SK-N-SH (cell line): Measurements from ENCODE around the gene AFAP1L2. TPM values are rescaled to one million over a fixed set of nuclear protein-coding genes. Genes with fewer than 3 reads are reported as not detected.

Experiments used
- CTCF ChIA-PET: fragments of 300-600, 350-600 bp; formaldehyde crosslinking; extraction: SDS; loops from one replicate; lab custom pipeline; 2021; lab: Yijun Ruan, JAX
- POLR2A ChIA-PET: fragments of 350-600 bp; sonication (Branson Sonifier 250); formaldehyde crosslinking; extraction: SDS; loops from one replicate; lab custom pipeline; 2020; ENCODE audit warnings: antibody characterized with exemption, inconsistent platforms; lab: Yijun Ruan, JAX
- DNase-seq: peaks from one replicate; pipeline ENCODE4 v3.0.0; 2012
- H2AFZ ChIP-seq: fragments of 200-600 bp; sonication (generic); 2 replicates; pipeline ENCODE4 v1.8.1; 2016; ENCODE audit warnings: antibody characterized with exemption, mild to moderate bottlenecking, low read depth
- H3F3A ChIP-seq: fragments of 200-600 bp; sonication (generic); replicated peaks from 2 replicates; pipeline ENCODE3; 2016; ENCODE audit warnings: antibody characterized with exemption, mild to moderate bottlenecking; ENCODE audit not compliant: insufficient read depth
- H3K27ac ChIP-seq, 2 experiments: fragments of 200-500 bp in 1 of 2; fragments of 200-600 bp in 1 of 2; sonication (Bioruptor generic) in 1 of 2; sonication (generic), shearing (Covaris generic) in 1 of 2; 2 replicates each; pipeline versions ENCODE4 v1.5.1 to v1.6.1; 2014 to 2016; ENCODE audit warnings: low read depth in 2 of 2, inconsistent platforms in 1 of 2, low read length in 1 of 2, mild to moderate bottlenecking in 1 of 2, mixed read lengths in 1 of 2
- H3K27me3 ChIP-seq: fragments of 200-600 bp; sonication (generic), shearing (Covaris generic); 2 replicates; pipeline ENCODE4 v1.6.1; 2016; ENCODE audit warnings: mixed run types; ENCODE audit not compliant: insufficient read depth
- H3K36me3 ChIP-seq, 2 experiments: fragments of 200-500 bp in 1 of 2; fragments of 200-600 bp in 1 of 2; sonication (Bioruptor generic) in 1 of 2; sonication (generic) in 1 of 2; replicated peaks in 1 of 2; 2 replicates each; pipeline versions ENCODE3 to v1.5.1; 2014 to 2016; ENCODE audit warnings: low read length in 1 of 2, mild to moderate bottlenecking in 1 of 2; ENCODE audit not compliant: insufficient read depth in 2 of 2, control insufficient read depth in 1 of 2
- H3K4me1 ChIP-seq, 2 experiments: fragments of 200-500 bp in 1 of 2; fragments of 200-600 bp in 1 of 2; sonication (Bioruptor generic) in 1 of 2; sonication (generic), shearing (Covaris generic) in 1 of 2; 2 replicates each; pipeline versions ENCODE4 v1.5.1 to v1.6.1; 2014 to 2016; ENCODE audit warnings: low read depth in 1 of 2, low read length in 1 of 2, mixed run types in 1 of 2; ENCODE audit not compliant: insufficient read depth in 2 of 2, control insufficient read depth in 1 of 2
- H3K4me2 ChIP-seq: fragments of 200-600 bp; sonication (generic), shearing (Covaris generic); 2 replicates; pipeline ENCODE4 v1.6.1; 2017; ENCODE audit warnings: mixed run types
- H3K4me3 ChIP-seq, 2 experiments: fragments of 200-500 bp in 1 of 2; fragments of 200-600 bp in 1 of 2; sonication (Bioruptor generic) in 1 of 2; sonication (generic), shearing (Covaris generic) in 1 of 2; 2 replicates each; pipeline versions ENCODE4 v1.5.1 to v1.8.1; 2014 to 2016; ENCODE audit warnings: low read depth in 2 of 2, inconsistent platforms in 1 of 2, low read length in 1 of 2, mild to moderate bottlenecking in 1 of 2, mixed read lengths in 1 of 2, moderate library complexity in 1 of 2
- H3K79me2 ChIP-seq: fragments of 200-600 bp; sonication (generic); 2 replicates; pipeline ENCODE4 v1.8.1; 2017; ENCODE audit warnings: mild to moderate bottlenecking; ENCODE audit not compliant: insufficient read depth
- H3K9ac ChIP-seq: fragments of 200-600 bp; sonication (generic); 2 replicates; pipeline ENCODE4 v1.6.1; 2017; ENCODE audit warnings: mixed run types
- H3K9me2 ChIP-seq: fragments of 200-600 bp; sonication (generic); 2 replicates; pipeline ENCODE4 v1.6.1; 2017; ENCODE audit warnings: mixed run types
- H3K9me3 ChIP-seq: fragments of 200-600 bp; sonication (generic); 2 replicates; pipeline ENCODE4 v1.6.1; 2017; ENCODE audit warnings: mixed run types, mild to moderate bottlenecking, moderate library complexity
- H4K20me1 ChIP-seq: fragments of 200-600 bp; sonication (generic); 2 replicates; pipeline ENCODE4 v1.6.1; 2017; ENCODE audit warnings: mild to moderate bottlenecking, mixed run types; ENCODE audit not compliant: insufficient read depth
- CHD2 ChIP-seq: fragments of 150-350 bp; IDR thresholded peaks from 2 replicates; pipeline ENCODE4 v1.6.1; 2018; ENCODE audit warnings: low read length; ENCODE audit not compliant: partially characterized antibody
- ELF1 ChIP-seq: IDR thresholded peaks from 2 replicates; pipeline ENCODE4 v1.4.0; 2012
- EP300 ChIP-seq, 2 experiments: IDR thresholded peaks; 2 replicates each; pipeline versions ENCODE4 v1.4.0 to v1.6.1; 2012; ENCODE audit warnings: borderline replicate concordance in 1 of 2, low read depth in 1 of 2, low read length in 1 of 2
- FOSL2 ChIP-seq: IDR thresholded peaks from 2 replicates; pipeline ENCODE4 v1.4.0; 2012; ENCODE audit warnings: low read depth, mild to moderate bottlenecking, moderate library complexity, borderline replicate concordance
- FOXJ3 ChIP-seq: sonication (generic); formaldehyde crosslinking; IDR thresholded peaks from 2 replicates; pipeline ENCODE4 v1.5.1; 2020; ENCODE audit warnings: mild to moderate bottlenecking, missing genetic modification reagents
- GABPA ChIP-seq: IDR thresholded peaks from 2 replicates; pipeline ENCODE4 v1.4.0; 2012; ENCODE audit warnings: low read depth, mild to moderate bottlenecking
- GATA2 ChIP-seq: sonication (generic); formaldehyde crosslinking; IDR thresholded peaks from 2 replicates; pipeline ENCODE4 v1.5.0; 2020; ENCODE audit warnings: mild to moderate bottlenecking, missing genetic modification reagents
- JUND ChIP-seq: IDR thresholded peaks from 2 replicates; pipeline ENCODE4 v1.4.0; 2012
- POLR2AphosphoS5 ChIP-seq: IDR thresholded peaks from 2 replicates; pipeline ENCODE4 v1.6.1; 2012; ENCODE audit warnings: low read depth, low read length
- RAD21 ChIP-seq: IDR thresholded peaks from 2 replicates; pipeline ENCODE4 v1.6.1; 2012; ENCODE audit warnings: mild to moderate bottlenecking, low read length
- RFX5 ChIP-seq: IDR thresholded peaks from 2 replicates; pipeline ENCODE4 v1.6.1; 2012; ENCODE audit warnings: mild to moderate bottlenecking, improper control_type of control experiment, low read length
- SIN3A ChIP-seq: IDR thresholded peaks from 2 replicates; pipeline ENCODE4 v1.6.1; 2012; ENCODE audit warnings: low read depth, mild to moderate bottlenecking, low read length, moderate library complexity, borderline replicate concordance
- TAF1 ChIP-seq: IDR thresholded peaks from 2 replicates; pipeline ENCODE4 v1.6.1; 2012; ENCODE audit warnings: low read depth, mild to moderate bottlenecking, low read length, moderate library complexity, borderline replicate concordance
- YY1 ChIP-seq: IDR thresholded peaks from 2 replicates; pipeline ENCODE4 v1.4.0; 2012; ENCODE audit warnings: low read depth, mild to moderate bottlenecking
- WGBS: methylation state at CpG from one replicate; pipeline ENCODE4 v1.1.6; 2017; ENCODE audit warnings: low lambda C conversion rate; 5-methylcytosine and 5-hydroxymethylcytosine counted together
- polyA plus RNA-seq, 3 experiments: library from polyadenylated mRNA; depleted of rRNA; stranded (reverse); fragments of >200 nt; gene quantifications; 2 replicates each; pipeline ENCODE4 v1.2.3, GENCODE V29; 2012
- TF ChIP-seq, protein P1 (sequence below): fragments of 150-350 bp; IDR thresholded peaks from 2 replicates; pipeline ENCODE4 v1.6.1; 2016; ENCODE audit warnings: mild to moderate bottlenecking, low read depth, low read length
- TF ChIP-seq, protein P2 (sequence below): fragments of 200-600 bp; sonication (generic); IDR thresholded peaks from 2 replicates; pipeline ENCODE4 v1.6.1; 2017; ENCODE audit warnings: antibody characterized with exemption, mild to moderate bottlenecking, moderate library complexity
- TF ChIP-seq, protein P3 (sequence below): IDR thresholded peaks from 2 replicates; pipeline ENCODE4 v1.4.0; 2012; ENCODE audit warnings: low read depth
- TF ChIP-seq, protein P4 (sequence below): IDR thresholded peaks from 2 replicates; pipeline ENCODE4 v1.6.1; 2012; ENCODE audit warnings: mild to moderate bottlenecking, low read depth, low read length, moderate library complexity
- TF ChIP-seq, protein P5 (sequence below): IDR thresholded peaks from 2 replicates; pipeline ENCODE4 v1.4.0; 2012; ENCODE audit warnings: low read depth, borderline replicate concordance
- TF ChIP-seq, protein P6 (sequence below): IDR thresholded peaks from 2 replicates; pipeline ENCODE4; 2012

AFAP1L2 gene
- polyA plus RNA-seq, 1 of the 3 experiments (the other 2 are of a cell fraction), result 0.54 TPM

DNA sequence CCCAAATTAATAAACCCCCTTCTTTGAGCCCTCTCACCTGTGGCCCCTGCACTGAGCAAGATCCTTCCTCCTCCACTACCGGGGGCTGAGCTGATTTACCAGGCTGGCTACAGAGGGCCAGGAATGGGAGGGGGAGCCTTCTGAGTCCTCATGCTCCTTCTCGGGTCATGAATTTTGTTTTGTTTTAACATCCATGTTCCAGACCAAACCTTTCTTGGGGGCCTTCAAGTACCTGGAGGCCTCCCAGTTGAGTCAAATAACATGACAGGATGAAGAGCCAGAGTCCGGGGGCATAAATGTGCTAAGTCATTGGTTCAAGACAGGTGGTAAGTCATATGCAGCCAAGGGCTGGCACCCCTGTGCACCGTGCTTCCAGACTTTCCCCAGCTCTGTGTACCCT lies 39.6 kb downstream of the AFAP1L2 start (continued):
- TF ChIP-seq, protein P1, sequence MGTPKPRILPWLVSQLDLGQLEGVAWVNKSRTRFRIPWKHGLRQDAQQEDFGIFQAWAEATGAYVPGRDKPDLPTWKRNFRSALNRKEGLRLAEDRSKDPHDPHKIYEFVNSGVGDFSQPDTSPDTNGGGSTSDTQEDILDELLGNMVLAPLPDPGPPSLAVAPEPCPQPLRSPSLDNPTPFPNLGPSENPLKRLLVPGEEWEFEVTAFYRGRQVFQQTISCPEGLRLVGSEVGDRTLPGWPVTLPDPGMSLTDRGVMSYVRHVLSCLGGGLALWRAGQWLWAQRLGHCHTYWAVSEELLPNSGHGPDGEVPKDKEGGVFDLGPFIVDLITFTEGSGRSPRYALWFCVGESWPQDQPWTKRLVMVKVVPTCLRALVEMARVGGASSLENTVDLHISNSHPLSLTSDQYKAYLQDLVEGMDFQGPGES, result no peak
- no peak for TF ChIP-seq POLR2AphosphoS5
- no peak for TF ChIP-seq EP300 (IDR thresholded peaks at IDR 0.05; ENCODE audit: borderline replicate concordance in 1 of 2, low read depth in 1 of 2, low read length in 1 of 2)

DNA sequence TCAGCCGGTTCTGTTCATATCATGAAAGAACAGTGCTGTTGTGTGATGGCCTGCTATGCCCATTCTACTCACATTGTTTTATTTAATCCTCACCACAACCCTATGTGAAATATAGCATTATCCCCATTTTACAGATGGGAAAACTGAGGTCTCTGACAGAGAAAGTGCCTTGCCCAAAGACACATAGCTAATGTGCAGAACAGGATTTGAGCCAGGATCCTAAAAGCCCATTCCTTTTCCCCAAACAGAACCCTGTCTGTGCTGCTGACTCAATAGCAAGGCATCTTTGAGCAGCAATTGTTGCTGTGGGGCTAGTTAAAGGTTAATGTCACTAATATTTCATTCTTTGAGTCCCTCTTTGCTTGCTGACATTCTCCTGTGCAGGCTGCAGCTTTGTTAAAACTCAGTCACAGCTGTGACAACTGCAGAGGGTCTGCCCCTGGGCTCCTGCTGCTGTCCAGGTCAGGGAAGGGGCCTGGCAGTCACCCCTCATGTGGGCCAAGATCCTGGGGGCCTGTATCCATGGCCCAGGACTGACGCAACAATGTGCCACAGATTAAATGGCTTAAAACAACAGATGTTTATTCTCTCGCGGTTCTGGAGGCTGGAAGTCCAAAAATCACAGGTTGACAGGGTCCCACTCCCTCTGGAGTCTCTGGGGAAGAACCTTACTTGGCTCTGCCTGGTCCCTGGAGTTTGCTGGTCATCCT lies 40.4 kb downstream of the AFAP1L2 start:
- Histone ChIP-seq H3K27ac (no peak overlapping the region), H3K36me3 (no peaks in the 10 kb centered on the region), H3K9me3 (no peaks in the 10 kb centered on the region), H3F3A (no peaks in the 10 kb centered on the region), H2AFZ (no peak overlapping the region), H3K4me2 (no peak overlapping the region), H3K9ac (no peak overlapping the region), H3K4me1 (peaks cover 0 to 16% of the 10 kb centered on the region in 2 experiments; a peak in 1 of 4 replicates), H4K20me1 (no peaks in the 10 kb centered on the region), H3K79me2 (no peaks in the 10 kb centered on the region), H3K4me3 (no peak overlapping the region), H3K27me3 (no peaks in the 10 kb centered on the region; the same call in 1 of the 2 replicates), H3K9me2 (no peaks in the 10 kb centered on the region)
- ChIA-PET POLR2A (no interaction called here), CTCF (interaction anchor here (1.1 kb wide), 1 partner anchor 39 kb away, joined by 3 read pairs; no protein-coding TSS in a partner anchor)
- 92% methylated on average over 4 of the region's 4 CpGs for WGBS
- no peak for DNase-seq
- TF ChIP-seq, protein P1, result no peak
- TF ChIP-seq, protein P2, sequence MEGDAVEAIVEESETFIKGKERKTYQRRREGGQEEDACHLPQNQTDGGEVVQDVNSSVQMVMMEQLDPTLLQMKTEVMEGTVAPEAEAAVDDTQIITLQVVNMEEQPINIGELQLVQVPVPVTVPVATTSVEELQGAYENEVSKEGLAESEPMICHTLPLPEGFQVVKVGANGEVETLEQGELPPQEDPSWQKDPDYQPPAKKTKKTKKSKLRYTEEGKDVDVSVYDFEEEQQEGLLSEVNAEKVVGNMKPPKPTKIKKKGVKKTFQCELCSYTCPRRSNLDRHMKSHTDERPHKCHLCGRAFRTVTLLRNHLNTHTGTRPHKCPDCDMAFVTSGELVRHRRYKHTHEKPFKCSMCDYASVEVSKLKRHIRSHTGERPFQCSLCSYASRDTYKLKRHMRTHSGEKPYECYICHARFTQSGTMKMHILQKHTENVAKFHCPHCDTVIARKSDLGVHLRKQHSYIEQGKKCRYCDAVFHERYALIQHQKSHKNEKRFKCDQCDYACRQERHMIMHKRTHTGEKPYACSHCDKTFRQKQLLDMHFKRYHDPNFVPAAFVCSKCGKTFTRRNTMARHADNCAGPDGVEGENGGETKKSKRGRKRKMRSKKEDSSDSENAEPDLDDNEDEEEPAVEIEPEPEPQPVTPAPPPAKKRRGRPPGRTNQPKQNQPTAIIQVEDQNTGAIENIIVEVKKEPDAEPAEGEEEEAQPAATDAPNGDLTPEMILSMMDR, result no peak
- TF ChIP-seq GATA2 (CRISPR knock-in tag) (no peak), EP300 (IDR thresholded peaks at IDR 0.05; ENCODE audit: borderline replicate concordance in 1 of 2, low read depth in 1 of 2, low read length in 1 of 2) (no peak), JUND (no peak), GABPA (no peak), ELF1 (no peak), POLR2AphosphoS5 (no peak), SIN3A (no peak), FOSL2 (no peak), TAF1 (no peak), CHD2 (no peak), YY1 (no peak), RFX5 (no peak), FOXJ3 (no peak), RAD21 (no peak)
- TF ChIP-seq, protein P3, sequence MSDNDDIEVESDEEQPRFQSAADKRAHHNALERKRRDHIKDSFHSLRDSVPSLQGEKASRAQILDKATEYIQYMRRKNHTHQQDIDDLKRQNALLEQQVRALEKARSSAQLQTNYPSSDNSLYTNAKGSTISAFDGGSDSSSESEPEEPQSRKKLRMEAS, result no peak
- TF ChIP-seq, protein P4, sequence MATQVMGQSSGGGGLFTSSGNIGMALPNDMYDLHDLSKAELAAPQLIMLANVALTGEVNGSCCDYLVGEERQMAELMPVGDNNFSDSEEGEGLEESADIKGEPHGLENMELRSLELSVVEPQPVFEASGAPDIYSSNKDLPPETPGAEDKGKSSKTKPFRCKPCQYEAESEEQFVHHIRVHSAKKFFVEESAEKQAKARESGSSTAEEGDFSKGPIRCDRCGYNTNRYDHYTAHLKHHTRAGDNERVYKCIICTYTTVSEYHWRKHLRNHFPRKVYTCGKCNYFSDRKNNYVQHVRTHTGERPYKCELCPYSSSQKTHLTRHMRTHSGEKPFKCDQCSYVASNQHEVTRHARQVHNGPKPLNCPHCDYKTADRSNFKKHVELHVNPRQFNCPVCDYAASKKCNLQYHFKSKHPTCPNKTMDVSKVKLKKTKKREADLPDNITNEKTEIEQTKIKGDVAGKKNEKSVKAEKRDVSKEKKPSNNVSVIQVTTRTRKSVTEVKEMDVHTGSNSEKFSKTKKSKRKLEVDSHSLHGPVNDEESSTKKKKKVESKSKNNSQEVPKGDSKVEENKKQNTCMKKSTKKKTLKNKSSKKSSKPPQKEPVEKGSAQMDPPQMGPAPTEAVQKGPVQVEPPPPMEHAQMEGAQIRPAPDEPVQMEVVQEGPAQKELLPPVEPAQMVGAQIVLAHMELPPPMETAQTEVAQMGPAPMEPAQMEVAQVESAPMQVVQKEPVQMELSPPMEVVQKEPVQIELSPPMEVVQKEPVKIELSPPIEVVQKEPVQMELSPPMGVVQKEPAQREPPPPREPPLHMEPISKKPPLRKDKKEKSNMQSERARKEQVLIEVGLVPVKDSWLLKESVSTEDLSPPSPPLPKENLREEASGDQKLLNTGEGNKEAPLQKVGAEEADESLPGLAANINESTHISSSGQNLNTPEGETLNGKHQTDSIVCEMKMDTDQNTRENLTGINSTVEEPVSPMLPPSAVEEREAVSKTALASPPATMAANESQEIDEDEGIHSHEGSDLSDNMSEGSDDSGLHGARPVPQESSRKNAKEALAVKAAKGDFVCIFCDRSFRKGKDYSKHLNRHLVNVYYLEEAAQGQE, result no peak
- TF ChIP-seq, protein P5, sequence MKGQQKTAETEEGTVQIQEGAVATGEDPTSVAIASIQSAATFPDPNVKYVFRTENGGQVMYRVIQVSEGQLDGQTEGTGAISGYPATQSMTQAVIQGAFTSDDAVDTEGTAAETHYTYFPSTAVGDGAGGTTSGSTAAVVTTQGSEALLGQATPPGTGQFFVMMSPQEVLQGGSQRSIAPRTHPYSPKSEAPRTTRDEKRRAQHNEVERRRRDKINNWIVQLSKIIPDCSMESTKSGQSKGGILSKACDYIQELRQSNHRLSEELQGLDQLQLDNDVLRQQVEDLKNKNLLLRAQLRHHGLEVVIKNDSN, result no peak
- TF ChIP-seq, protein P6, sequence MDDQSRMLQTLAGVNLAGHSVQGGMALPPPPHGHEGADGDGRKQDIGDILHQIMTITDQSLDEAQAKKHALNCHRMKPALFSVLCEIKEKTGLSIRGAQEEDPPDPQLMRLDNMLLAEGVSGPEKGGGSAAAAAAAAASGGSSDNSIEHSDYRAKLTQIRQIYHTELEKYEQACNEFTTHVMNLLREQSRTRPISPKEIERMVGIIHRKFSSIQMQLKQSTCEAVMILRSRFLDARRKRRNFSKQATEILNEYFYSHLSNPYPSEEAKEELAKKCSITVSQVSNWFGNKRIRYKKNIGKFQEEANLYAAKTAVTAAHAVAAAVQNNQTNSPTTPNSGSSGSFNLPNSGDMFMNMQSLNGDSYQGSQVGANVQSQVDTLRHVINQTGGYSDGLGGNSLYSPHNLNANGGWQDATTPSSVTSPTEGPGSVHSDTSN, result no peak
